ENCODE measurements around the gene C15orf39. TPM values are rescaled to one million over a fixed set of nuclear protein-coding genes. Genes with fewer than 3 reads are reported as not detected.
A peak's percentile ranks its signal among the peaks of the same experiment; 100 is the strongest.

Gene C15orf39
- total RNA-seq, 1 donor, result 8.1 TPM

DNA sequence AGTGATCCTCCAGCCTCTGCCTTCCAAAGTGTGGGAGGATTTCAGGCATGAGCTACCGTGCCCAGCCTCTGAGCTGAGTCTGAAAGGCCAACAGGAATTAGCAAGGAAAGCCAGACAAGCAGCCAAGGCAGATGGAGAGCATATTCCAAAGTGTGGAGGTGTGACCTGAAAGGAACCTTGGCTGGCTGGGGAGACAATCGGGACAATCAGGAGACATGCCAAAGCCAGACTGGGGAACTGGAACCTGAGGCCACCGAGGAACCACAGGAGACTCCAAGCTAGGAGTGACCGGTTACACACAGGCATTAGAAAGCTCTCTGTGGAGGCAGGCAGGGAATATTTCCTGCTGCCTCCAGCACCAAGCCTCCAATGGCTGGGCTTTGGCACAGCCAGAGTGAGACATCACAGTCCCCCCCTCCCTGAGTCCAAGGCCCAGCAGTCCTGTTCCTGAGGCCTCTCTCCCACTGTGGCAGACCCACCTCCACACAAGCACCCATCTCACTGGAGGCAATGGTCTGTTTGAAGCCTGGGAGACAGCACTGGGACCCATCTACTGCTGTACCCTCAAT is 4.5 kb upstream of the C15orf39 start:
- DNase-seq (ENCODE audit: low read depth), result no peak
- TF ChIP-seq, protein P1, sequence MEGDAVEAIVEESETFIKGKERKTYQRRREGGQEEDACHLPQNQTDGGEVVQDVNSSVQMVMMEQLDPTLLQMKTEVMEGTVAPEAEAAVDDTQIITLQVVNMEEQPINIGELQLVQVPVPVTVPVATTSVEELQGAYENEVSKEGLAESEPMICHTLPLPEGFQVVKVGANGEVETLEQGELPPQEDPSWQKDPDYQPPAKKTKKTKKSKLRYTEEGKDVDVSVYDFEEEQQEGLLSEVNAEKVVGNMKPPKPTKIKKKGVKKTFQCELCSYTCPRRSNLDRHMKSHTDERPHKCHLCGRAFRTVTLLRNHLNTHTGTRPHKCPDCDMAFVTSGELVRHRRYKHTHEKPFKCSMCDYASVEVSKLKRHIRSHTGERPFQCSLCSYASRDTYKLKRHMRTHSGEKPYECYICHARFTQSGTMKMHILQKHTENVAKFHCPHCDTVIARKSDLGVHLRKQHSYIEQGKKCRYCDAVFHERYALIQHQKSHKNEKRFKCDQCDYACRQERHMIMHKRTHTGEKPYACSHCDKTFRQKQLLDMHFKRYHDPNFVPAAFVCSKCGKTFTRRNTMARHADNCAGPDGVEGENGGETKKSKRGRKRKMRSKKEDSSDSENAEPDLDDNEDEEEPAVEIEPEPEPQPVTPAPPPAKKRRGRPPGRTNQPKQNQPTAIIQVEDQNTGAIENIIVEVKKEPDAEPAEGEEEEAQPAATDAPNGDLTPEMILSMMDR (IDR thresholded peaks at IDR 0.05; ENCODE audit: insufficient read depth, low read length), result no peak

DNA sequence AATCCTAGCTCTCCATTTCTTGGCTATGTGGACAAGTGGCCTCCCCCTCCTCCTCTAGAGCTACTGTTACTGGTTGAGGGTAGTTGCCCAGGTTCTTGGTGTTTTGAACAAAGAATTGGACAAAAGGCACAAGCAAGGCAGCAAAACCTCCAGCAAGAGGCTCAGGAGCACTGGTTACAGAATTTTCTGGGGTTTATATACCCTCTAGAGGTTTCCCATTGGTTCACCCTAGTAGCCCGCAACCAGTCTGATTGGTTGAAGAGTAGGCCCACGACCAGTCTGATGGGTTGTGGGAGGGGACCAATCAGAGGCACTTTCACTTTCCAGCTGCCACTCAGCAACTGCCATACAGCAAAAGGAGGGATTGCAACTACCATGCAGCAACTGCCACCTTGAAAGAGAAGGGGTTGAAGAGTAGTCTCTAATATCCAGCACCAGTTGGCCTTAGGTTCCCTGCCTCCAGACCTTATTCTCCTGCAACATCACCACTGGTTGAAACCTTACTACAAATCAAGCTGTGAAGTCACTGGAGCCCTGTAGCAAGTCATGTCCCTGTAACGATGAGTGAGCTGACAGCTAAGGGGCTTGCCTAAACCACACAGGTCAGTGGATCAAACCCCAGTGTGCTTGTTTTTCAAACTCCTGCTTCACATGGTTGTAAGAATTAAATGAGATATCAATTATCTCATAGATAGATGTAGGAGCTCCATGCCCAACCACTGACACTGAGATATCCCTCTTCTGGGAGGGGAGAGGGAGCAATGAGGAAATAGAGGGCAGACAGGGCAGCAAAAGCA is 2.9 kb upstream of the C15orf39 start:
- TF ChIP-seq, protein P1 (IDR thresholded peaks at IDR 0.05; ENCODE audit: insufficient read depth, low read length), result no peak
- peak; percentile 50 for DNase-seq (ENCODE audit: low read depth)
- no peak overlapping the region for H3K4me3 ChIP-seq (ENCODE audit: low read depth, low read length)

More for the DNA sequence above, 4.5 kb upstream of the C15orf39 start:
- no peak overlapping the region for H3K4me3 ChIP-seq (ENCODE audit: low read depth, low read length)

GRCh38 chr15:75199357-75199940 is 2.2 kb upstream of the C15orf39 start:
- TF ChIP-seq, protein P1 (IDR thresholded peaks at IDR 0.05; ENCODE audit: insufficient read depth, low read length), result no peak
- H3K4me3 ChIP-seq (ENCODE audit: low read depth, low read length), result no peak overlapping the region
- DNase-seq (ENCODE audit: low read depth), result no peak

GRCh38 chr15:75200391-75200764 is 1.3 kb upstream of the C15orf39 start:
- no peak overlapping the region for H3K4me3 ChIP-seq (ENCODE audit: low read depth, low read length)
- TF ChIP-seq, protein P1 (IDR thresholded peaks at IDR 0.05; ENCODE audit: insufficient read depth, low read length), result no peak
- DNase-seq (ENCODE audit: low read depth), result no peak

- TF ChIP-seq, protein P1 (IDR thresholded peaks at IDR 0.05; ENCODE audit: insufficient read depth, low read length), result no peak
- H3K4me3 ChIP-seq (ENCODE audit: low read depth, low read length), result peak overlapping the region; percentile 94
- DNase-seq (ENCODE audit: low read depth), result peak; percentile 28
These were observed 692 bp upstream of the C15orf39 start for GRCh38 chr15:75200765-75201615.

GRCh38 chr15:75202251-75203016 is 752 bp downstream of the C15orf39 start:
- TF ChIP-seq, protein P1 (IDR thresholded peaks at IDR 0.05; ENCODE audit: insufficient read depth, low read length), result peak; percentile 6
- H3K4me3 ChIP-seq (ENCODE audit: low read depth, low read length), result peak overlapping the region; percentile 94
- peak; percentile 73 for DNase-seq (ENCODE audit: low read depth)
